ENCODE results near the gene LPIN2. TPM values are rescaled to one million over a fixed set of nuclear protein-coding genes. Genes with fewer than 3 reads are reported as not detected.

LPIN2 gene
- total and polyA plus RNA-seq, 2 of the 13 experiments (the other 11 are each of a cell fraction or from before 2014, with no cell fraction given), result 46.0 to 119 TPM

- TF ChIP-seq, protein P1, sequence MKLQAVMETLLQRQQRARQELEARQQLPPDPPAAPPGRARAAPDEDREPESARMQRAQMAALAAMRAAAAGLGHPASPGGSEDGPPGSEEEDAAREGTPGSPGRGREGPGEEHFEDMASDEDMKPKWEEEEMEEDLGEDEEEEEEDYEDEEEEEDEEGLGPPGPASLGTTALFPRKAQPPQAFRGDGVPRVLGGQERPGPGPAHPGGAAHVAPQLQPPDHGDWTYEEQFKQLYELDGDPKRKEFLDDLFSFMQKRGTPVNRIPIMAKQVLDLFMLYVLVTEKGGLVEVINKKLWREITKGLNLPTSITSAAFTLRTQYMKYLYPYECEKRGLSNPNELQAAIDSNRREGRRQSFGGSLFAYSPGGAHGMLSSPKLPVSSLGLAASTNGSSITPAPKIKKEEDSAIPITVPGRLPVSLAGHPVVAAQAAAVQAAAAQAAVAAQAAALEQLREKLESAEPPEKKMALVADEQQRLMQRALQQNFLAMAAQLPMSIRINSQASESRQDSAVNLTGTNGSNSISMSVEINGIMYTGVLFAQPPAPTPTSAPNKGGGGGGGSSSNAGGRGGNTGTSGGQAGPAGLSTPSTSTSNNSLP (IDR thresholded peaks at IDR 0.05; ENCODE audit: low read depth, low read length), result 0 out of 2 replicates have a peak, but pooled peaks have one; percentile 31
- TF ChIP-seq ZNF781 (CRISPR knock-in tag; IDR thresholded peaks at IDR 0.05; ENCODE audit: borderline replicate concordance, not compliant biosample characterization) (no peak), ZNF563 (CRISPR knock-in tag; IDR thresholded peaks at IDR 0.05) (peak; percentile 88), ZNF670 (CRISPR knock-in tag; IDR thresholded peaks at IDR 0.05; ENCODE audit: borderline replicate concordance) (no peak), GABPB1 (CRISPR knock-in tag; IDR thresholded peaks at IDR 0.05) (0 out of 2 replicates have a peak, but pooled peaks have one; percentile 14), ZNF777 (CRISPR knock-in tag; IDR thresholded peaks at IDR 0.05) (peak; percentile 58; the same call in 1 of the 2 replicates), POLR2G (IDR thresholded peaks at IDR 0.05; ENCODE audit: low read depth, low read length) (peak; percentile 63), ZFY (CRISPR knock-in tag; IDR thresholded peaks at IDR 0.05) (peak; percentile 72), CCAR2 (optimal IDR thresholded peaks at IDR 0.05; ENCODE audit: low read depth, low read length) (no peak), CBFB (CRISPR knock-in tag; IDR thresholded peaks at IDR 0.05) (0 out of 2 replicates have a peak, but pooled peaks have one; percentile 3), TBX2 (CRISPR knock-in tag; IDR thresholded peaks at IDR 0.05; ENCODE audit: borderline replicate concordance) (0 out of 2 replicates have a peak, but pooled peaks have one; percentile 12), ZNF317 (CRISPR knock-in tag; IDR thresholded peaks at IDR 0.05) (no peak), SOX5 (CRISPR knock-in tag; IDR thresholded peaks at IDR 0.05; ENCODE audit: borderline replicate concordance) (peak; percentile 12; the same call in 1 of the 2 replicates), ARHGAP35 (CRISPR knock-in tag; IDR thresholded peaks at IDR 0.05; ENCODE audit: borderline replicate concordance) (no peak), UBTF (CRISPR knock-in tag; IDR thresholded peaks at IDR 0.05) (peak; percentile 82; the same call in 1 of the 2 replicates), RBM22 (optimal IDR thresholded peaks at IDR 0.05; ENCODE audit: low read length) (peak; percentile 45)
- TF ChIP-seq, protein P2, sequence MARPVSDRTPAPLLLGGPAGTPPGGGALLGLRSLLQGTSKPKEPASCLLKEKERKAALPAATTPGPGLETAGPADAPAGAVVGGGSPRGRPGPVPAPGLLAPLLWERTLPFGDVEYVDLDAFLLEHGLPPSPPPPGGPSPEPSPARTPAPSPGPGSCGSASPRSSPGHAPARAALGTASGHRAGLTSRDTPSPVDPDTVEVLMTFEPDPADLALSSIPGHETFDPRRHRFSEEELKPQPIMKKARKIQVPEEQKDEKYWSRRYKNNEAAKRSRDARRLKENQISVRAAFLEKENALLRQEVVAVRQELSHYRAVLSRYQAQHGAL (CRISPR knock-in tag; IDR thresholded peaks at IDR 0.05; ENCODE audit: not compliant biosample characterization), result no peak
- TF ChIP-seq, protein P3, sequence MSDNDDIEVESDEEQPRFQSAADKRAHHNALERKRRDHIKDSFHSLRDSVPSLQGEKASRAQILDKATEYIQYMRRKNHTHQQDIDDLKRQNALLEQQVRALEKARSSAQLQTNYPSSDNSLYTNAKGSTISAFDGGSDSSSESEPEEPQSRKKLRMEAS (IDR thresholded peaks at IDR 0.05), result peak; percentile 28; the same call in 1 of the 2 replicates
- TF ChIP-seq, protein P4, sequence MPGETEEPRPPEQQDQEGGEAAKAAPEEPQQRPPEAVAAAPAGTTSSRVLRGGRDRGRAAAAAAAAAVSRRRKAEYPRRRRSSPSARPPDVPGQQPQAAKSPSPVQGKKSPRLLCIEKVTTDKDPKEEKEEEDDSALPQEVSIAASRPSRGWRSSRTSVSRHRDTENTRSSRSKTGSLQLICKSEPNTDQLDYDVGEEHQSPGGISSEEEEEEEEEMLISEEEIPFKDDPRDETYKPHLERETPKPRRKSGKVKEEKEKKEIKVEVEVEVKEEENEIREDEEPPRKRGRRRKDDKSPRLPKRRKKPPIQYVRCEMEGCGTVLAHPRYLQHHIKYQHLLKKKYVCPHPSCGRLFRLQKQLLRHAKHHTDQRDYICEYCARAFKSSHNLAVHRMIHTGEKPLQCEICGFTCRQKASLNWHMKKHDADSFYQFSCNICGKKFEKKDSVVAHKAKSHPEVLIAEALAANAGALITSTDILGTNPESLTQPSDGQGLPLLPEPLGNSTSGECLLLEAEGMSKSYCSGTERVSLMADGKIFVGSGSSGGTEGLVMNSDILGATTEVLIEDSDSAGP (CRISPR knock-in tag; IDR thresholded peaks at IDR 0.05; ENCODE audit: borderline replicate concordance), result 0 out of 2 replicates have a peak, but pooled peaks have one; percentile 10
- TF ChIP-seq, protein P5, sequence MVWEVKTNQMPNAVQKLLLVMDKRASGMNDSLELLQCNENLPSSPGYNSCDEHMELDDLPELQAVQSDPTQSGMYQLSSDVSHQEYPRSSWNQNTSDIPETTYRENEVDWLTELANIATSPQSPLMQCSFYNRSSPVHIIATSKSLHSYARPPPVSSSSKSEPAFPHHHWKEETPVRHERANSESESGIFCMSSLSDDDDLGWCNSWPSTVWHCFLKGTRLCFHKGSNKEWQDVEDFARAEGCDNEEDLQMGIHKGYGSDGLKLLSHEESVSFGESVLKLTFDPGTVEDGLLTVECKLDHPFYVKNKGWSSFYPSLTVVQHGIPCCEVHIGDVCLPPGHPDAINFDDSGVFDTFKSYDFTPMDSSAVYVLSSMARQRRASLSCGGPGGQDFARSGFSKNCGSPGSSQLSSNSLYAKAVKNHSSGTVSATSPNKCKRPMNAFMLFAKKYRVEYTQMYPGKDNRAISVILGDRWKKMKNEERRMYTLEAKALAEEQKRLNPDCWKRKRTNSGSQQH (CRISPR knock-in tag; IDR thresholded peaks at IDR 0.05; ENCODE audit: low read depth), result no peak
Measured at GRCh38 chr18:3013024-3013804, at the start of gene LPIN2 (continued).

Measured in HepG2 (cell line).